DND-41 (cell line): ENCODE data around the gene PLCL1.

ENCODE experiments used
- ATAC-seq: fragments of 200-7000 bp; cut with Tn5 transposase; 3 replicates; pipeline ENCODE4 v1.9.1; 2021; ENCODE audit warnings: low read depth; ENCODE audit not compliant: insufficient read depth
- DNase-seq: peaks from one replicate; pipeline ENCODE4 v3.0.0-alpha.2; 2020
- H2AFZ ChIP-seq: 2 replicates; pipeline ENCODE4 v1.6.0; 2012; ENCODE audit warnings: low read depth, low read length
- H3K27ac ChIP-seq: 2 replicates; pipeline ENCODE4 v1.5.1; 2012; ENCODE audit warnings: low read length, inconsistent platforms
- H3K27me3 ChIP-seq: fragments of 200-600 bp; sonication (generic); 2 replicates; pipeline ENCODE4 v1.6.0; 2012; ENCODE audit warnings: low read length, mild to moderate bottlenecking, inconsistent platforms; ENCODE audit not compliant: insufficient read depth, poor library complexity
- H3K36me3 ChIP-seq: 2 replicates; pipeline ENCODE4 v1.5.1; 2012; ENCODE audit warnings: low read length, inconsistent platforms; ENCODE audit not compliant: insufficient read depth
- H3K4me1 ChIP-seq: 2 replicates; pipeline ENCODE4 v1.5.1; 2012; ENCODE audit warnings: mild to moderate bottlenecking, low read length; ENCODE audit not compliant: insufficient read depth
- H3K4me2 ChIP-seq: 2 replicates; pipeline ENCODE4 v1.6.0; 2012; ENCODE audit warnings: mild to moderate bottlenecking, moderate library complexity, low read length, inconsistent platforms; ENCODE audit not compliant: insufficient read depth
- H3K4me3 ChIP-seq, 2 experiments: fragments of 200-600 bp in 1 of 2; shearing (Covaris generic) in 1 of 2; 2 replicates each; pipeline ENCODE4 v1.5.1; 2012 to 2016; ENCODE audit warnings: inconsistent platforms in 2 of 2, low read length in 2 of 2, mild to moderate bottlenecking in 2 of 2, low read depth in 1 of 2, moderate library complexity in 1 of 2
- H3K79me2 ChIP-seq: 2 replicates; pipeline ENCODE4 v1.6.0; 2012; ENCODE audit warnings: low read length, inconsistent platforms; ENCODE audit not compliant: insufficient read depth
- H3K9ac ChIP-seq: 2 replicates; pipeline ENCODE4 v1.6.0; 2012; ENCODE audit warnings: low read depth, mild to moderate bottlenecking, inconsistent platforms, low read length, moderate library complexity
- H3K9me3 ChIP-seq: 2 replicates; pipeline ENCODE4 v1.5.1; 2012; ENCODE audit warnings: low read length, moderate library complexity, mild to moderate bottlenecking, inconsistent platforms; ENCODE audit not compliant: insufficient read depth, severe bottlenecking
- H4K20me1 ChIP-seq: 2 replicates; pipeline ENCODE4 v1.6.0; 2012; ENCODE audit warnings: low read length; ENCODE audit not compliant: insufficient read depth
- CTCF ChIP-seq: IDR thresholded peaks from 2 replicates; pipeline ENCODE4 v1.5.1; 2012; ENCODE audit warnings: borderline replicate concordance, low read length, moderate library complexity, mild to moderate bottlenecking; ENCODE audit not compliant: poor library complexity, severe bottlenecking; ENCODE audit errors: extremely low read depth
- EZH2 ChIP-seq: IDR thresholded peaks from 3 replicates; pipeline ENCODE4 v1.6.1; 2012; ENCODE audit warnings: borderline replicate concordance, low read depth, mild to moderate bottlenecking, moderate library complexity, low read length, inconsistent platforms; ENCODE audit not compliant: severe bottlenecking

The PLCL1 gene

DNA sequence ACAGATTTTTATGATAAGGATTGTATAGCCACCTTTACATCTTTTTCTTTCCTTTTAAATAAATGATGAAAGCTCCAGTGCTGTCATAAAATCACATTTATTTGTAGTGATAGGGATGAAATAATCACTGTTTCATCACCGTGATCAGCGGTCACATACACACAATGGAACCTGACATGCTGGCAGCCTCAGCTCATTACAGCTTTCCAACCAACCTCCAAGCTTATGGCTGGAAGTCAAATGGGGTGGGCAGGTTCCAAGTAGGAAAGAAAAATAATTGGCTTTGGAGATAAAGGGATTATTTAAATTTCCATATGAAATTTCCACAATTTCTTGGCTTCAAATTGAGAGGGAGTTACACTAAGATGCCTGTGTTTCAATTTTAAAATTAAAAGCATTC, 251.3 kb downstream of the PLCL1 start:
- no peaks in the 10 kb centered on the region for H3K4me1 ChIP-seq
- H3K9me3 ChIP-seq, result no peaks in the 10 kb centered on the region
- TF ChIP-seq EZH2 (no peak), CTCF (no peak)
- no peaks in the 10 kb centered on the region for H4K20me1 ChIP-seq
- no peaks in the 10 kb centered on the region for H3K79me2 ChIP-seq
- DNase-seq, result no peak
- ATAC-seq, result no peak
- no peak overlapping the region for H2AFZ ChIP-seq
- H3K9ac ChIP-seq, result no peak overlapping the region
- H3K4me2 ChIP-seq, result no peak overlapping the region
- no peak overlapping the region for H3K4me3 ChIP-seq
- no peak overlapping the region for H3K27ac ChIP-seq
- H3K27me3 ChIP-seq, result no peaks in the 10 kb centered on the region
- H3K36me3 ChIP-seq, result no peaks in the 10 kb centered on the region

DNA sequence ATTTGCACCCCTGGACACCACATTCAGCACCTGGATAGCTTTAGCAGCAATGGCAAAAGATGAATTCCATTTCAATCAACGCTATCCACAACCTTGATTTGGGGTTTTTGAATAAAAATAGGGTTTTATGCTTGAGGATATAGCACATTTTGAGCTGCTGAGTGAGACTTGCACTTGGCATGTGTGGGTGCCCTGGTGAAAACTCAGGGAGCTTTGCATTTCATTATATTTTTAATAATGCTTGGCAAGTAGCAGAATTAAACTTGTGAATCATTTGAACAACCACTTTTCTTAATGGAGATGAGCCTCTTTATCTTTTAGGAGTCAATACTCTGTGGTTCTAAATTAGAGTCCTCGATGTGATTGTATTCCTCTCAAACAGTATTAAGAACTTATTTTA, 252.4 kb downstream of the PLCL1 start:
- no peaks in the 10 kb centered on the region for H3K9me3 ChIP-seq
- no peak for DNase-seq
- H3K36me3 ChIP-seq, result no peaks in the 10 kb centered on the region
- no peaks in the 10 kb centered on the region for H3K27me3 ChIP-seq
- no peaks in the 10 kb centered on the region for H3K4me1 ChIP-seq
- H4K20me1 ChIP-seq, result no peaks in the 10 kb centered on the region
- no peak overlapping the region for H3K27ac ChIP-seq
- no peaks in the 10 kb centered on the region for H3K79me2 ChIP-seq
- no peak overlapping the region for H3K9ac ChIP-seq
- ATAC-seq, result no peak
- no peak overlapping the region for H2AFZ ChIP-seq
- no peak for TF ChIP-seq CTCF
- TF ChIP-seq EZH2, result no peak
- no peak overlapping the region for H3K4me2 ChIP-seq
- no peak overlapping the region for H3K4me3 ChIP-seq

GRCh38 chr2:198059800-198060199, 255.4 kb downstream of the PLCL1 start:
- Histone ChIP-seq H3K4me1 (no peaks in the 10 kb centered on the region), H4K20me1 (no peaks in the 10 kb centered on the region), H3K4me2 (no peak overlapping the region), H3K79me2 (no peaks in the 10 kb centered on the region), H3K36me3 (no peaks in the 10 kb centered on the region), H2AFZ (no peak overlapping the region), H3K4me3 (no peak overlapping the region), H3K27me3 (no peaks in the 10 kb centered on the region), H3K9me3 (no peaks in the 10 kb centered on the region), H3K27ac (no peak overlapping the region), H3K9ac (no peak overlapping the region)
- ATAC-seq (no peak), DNase-seq (no peak)
- TF ChIP-seq CTCF (no peak), EZH2 (no peak)

GRCh38 chr2:198060277-198060676, 255.9 kb downstream of the PLCL1 start:
- no peaks in the 10 kb centered on the region for H4K20me1 ChIP-seq
- no peak overlapping the region for H2AFZ ChIP-seq
- no peaks in the 10 kb centered on the region for H3K9me3 ChIP-seq
- H3K27ac ChIP-seq, result no peak overlapping the region
- TF ChIP-seq EZH2, result no peak
- no peak for TF ChIP-seq CTCF
- DNase-seq (no peak), ATAC-seq (no peak)
- no peak overlapping the region for H3K9ac ChIP-seq
- no peak overlapping the region for H3K4me3 ChIP-seq
- no peaks in the 10 kb centered on the region for H3K79me2 ChIP-seq
- no peak overlapping the region for H3K4me2 ChIP-seq
- no peaks in the 10 kb centered on the region for H3K27me3 ChIP-seq
- no peaks in the 10 kb centered on the region for H3K4me1 ChIP-seq
- no peaks in the 10 kb centered on the region for H3K36me3 ChIP-seq
